ENCODE data around the gene TRABD2A. TPM values are rescaled to one million over a fixed set of nuclear protein-coding genes. Genes with fewer than 3 reads are reported as not detected.
A peak's percentile ranks its signal among the peaks of the same experiment; 100 is the strongest.

The TRABD2A gene
- total RNA-seq, 2 experiments from 2014 or later = 71.9 to 73.2 TPM

DNA sequence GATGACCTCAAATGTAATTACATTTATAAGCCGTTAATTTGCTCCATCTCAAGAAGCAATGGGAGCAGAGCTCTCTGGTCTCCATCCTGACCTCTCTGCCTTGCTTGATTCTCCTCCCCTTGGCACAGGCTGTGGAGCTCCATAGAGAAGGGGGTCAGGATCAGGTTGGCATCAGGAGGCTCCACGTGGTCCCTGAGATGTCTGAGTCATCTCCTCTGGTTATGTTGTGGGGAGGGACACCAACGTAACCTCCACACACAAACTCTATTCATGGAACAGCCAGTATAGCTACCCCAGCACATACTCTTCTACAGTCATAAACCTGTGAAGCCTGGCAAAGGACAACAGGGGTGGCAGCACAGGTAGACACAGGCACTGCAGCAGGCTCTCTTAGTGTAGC lies 29.0 kb downstream of the TRABD2A start:
- Mint-ChIP-seq H3K27ac (peak overlapping the region; percentile 48), H3K4me3 (no peak overlapping the region), H3K4me1 (ENCODE audit: low read depth) (peaks cover 92% of the 10 kb centered on the region), H3K27me3 (ENCODE audit: low read depth) (no peaks in the 10 kb centered on the region), H3K36me3 (ENCODE audit: low read depth) (peaks cover 81% of the 10 kb centered on the region), H3K9me3 (ENCODE audit: insufficient read depth) (peaks cover 10% of the 10 kb centered on the region)
- ATAC-seq = no peak
- ChIA-PET POLR2A (no interaction called here), CTCF (interaction anchor here (1.0 to 9.2 kb wide), 5 partner anchors 14 to 111 kb away, joined by 3 to 68 read pairs (median 4); no protein-coding TSS in a partner anchor)
- no peak for DNase-seq

DNA sequence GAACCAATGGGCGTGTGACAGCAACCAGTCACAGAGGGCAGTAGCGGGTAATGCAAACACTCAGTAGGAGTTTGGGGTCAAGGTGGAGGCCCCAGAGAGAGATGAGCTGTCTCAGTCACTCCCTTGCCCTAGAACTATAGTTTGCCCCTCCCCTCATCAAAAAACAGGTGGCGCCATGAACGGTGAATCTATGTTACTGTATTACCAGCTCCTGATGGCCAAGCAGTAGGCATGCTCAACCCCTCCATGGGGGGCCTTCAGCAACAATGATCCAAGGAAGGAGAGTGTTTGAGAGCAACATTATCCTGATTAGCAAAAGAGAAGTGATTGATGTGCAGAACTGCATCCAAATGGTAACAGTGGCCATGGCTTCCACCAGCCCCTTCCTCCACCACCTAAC lies 30.4 kb downstream of the TRABD2A start:
- H3K9me3 Mint-ChIP-seq (ENCODE audit: insufficient read depth) = peaks cover 10% of the 10 kb centered on the region
- no peaks in the 10 kb centered on the region for H3K27me3 Mint-ChIP-seq (ENCODE audit: low read depth)
- DNase-seq = no peak
- H3K36me3 Mint-ChIP-seq (ENCODE audit: low read depth) = peaks cover 74% of the 10 kb centered on the region
- no peak for ATAC-seq
- H3K4me1 Mint-ChIP-seq (ENCODE audit: low read depth) = peaks cover 92% of the 10 kb centered on the region
- no peak overlapping the region for H3K4me3 Mint-ChIP-seq
- POLR2A ChIA-PET = interaction anchor here (0.8 to 1.6 kb wide), 2 partner anchors 44 to 68 kb away, joined by 3 to 7 read pairs; no protein-coding TSS in a partner anchor
- H3K27ac Mint-ChIP-seq = peak overlapping the region; percentile 21
- CTCF ChIA-PET = interaction anchor here (1.0 to 9.2 kb wide), 8 partner anchors 8 to 324 kb away, joined by 3 to 68 read pairs (median 12); no protein-coding TSS in a partner anchor

DNA sequence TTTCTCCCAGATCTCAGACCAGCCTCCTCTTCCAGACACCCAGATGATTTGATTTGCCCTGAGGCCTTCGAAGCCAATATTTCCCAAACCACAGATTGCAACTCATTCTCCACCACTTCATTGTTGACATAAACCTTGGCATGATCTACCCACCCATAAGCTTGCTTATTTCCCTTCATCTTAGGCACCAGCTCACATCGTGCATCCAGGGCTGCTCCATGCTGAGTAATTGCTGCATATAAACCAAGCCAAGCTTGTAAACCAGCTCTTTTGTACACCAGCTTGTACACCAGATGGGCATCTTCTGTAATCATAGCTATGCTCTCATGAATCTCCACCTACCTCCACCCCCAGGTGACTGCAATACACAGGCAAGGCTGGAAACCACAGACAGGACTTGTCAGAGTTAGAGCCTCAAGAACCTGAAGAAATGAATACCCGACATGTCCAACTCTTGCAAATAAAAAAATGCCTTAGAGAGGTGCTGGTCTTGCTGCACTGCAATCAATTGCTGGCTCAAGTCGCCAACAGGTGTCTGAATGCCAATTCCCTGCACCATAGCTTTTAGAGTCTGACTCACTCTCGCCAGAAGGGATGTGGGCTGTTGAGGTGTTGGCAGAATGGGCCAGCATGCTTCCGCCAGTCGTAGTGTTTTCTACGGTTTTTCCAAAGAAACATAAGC lies 31.5 kb downstream of the TRABD2A start:
- POLR2A ChIA-PET = interaction anchor here (0.5 to 1.6 kb wide), 3 partner anchors 8 to 45 kb away, joined by 3 to 7 read pairs (median 5); no protein-coding TSS in a partner anchor
- peak overlapping the region; percentile 17 for H3K4me3 Mint-ChIP-seq
- DNase-seq = peak; percentile 64
- peaks cover 90% of the 10 kb centered on the region for H3K4me1 Mint-ChIP-seq (ENCODE audit: low read depth)
- peaks cover 9% of the 10 kb centered on the region for H3K9me3 Mint-ChIP-seq (ENCODE audit: insufficient read depth)
- peak; percentile 31 for ATAC-seq
- H3K27ac Mint-ChIP-seq = peak overlapping the region; percentile 72
- H3K27me3 Mint-ChIP-seq (ENCODE audit: low read depth) = no peaks in the 10 kb centered on the region
- H3K36me3 Mint-ChIP-seq (ENCODE audit: low read depth) = peaks cover 69% of the 10 kb centered on the region
- CTCF ChIA-PET = interaction anchor here (0.8 to 9.2 kb wide), 12 partner anchors 8 to 323 kb away, joined by 3 to 68 read pairs (median 6); no protein-coding TSS in a partner anchor

DNA sequence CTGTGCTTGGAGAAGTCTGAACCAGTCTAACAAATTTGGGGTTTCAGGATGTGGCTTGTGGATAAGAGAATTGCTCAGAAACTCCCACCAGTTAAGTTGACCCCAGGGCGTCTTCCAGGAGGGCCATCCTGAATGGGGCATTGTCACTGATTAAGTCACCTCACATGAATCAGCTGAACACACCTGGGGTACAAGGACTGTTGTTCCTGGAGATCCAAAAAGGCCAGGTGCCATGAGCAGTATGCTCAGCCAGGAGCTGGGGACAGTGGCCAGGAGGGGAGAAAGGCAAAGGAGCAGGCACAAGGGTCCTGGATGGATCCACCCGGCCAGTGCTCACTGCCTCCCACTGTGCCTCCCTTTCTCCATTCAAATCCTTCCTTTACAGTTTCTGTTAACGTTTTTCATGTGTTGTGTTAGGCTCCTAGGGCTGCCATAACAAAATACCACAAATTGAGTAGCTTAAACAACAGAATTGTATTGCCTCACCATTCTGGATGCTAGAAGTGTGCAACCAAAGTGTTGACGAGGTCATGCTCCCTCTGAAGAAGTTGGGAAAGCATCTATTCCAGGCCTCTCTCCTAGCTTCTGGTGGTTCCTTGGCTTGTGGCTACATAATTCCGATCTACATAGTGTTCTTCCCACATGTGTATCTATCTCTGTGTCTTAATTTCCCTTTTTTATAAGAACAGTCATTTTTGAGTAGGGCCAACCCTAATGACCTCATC lies 33.4 kb downstream of the TRABD2A start:
- Mint-ChIP-seq H3K4me3 (peak overlapping the region; percentile 38), H3K27me3 (ENCODE audit: low read depth) (no peaks in the 10 kb centered on the region), H3K4me1 (ENCODE audit: low read depth) (peaks cover 93% of the 10 kb centered on the region), H3K27ac (peak overlapping the region; percentile 96), H3K9me3 (ENCODE audit: insufficient read depth) (no peaks in the 10 kb centered on the region), H3K36me3 (ENCODE audit: low read depth) (peaks cover 63% of the 10 kb centered on the region)
- ATAC-seq (no peak), DNase-seq (peak; percentile 22)
- ChIA-PET POLR2A (interaction anchor here (0.6 to 2.5 kb wide), 4 partner anchors 9 to 68 kb away, joined by 3 to 13 read pairs (median 4); no protein-coding TSS in a partner anchor), CTCF (interaction anchor here (0.9 to 9.2 kb wide), 8 partner anchors 9 to 106 kb away, joined by 3 to 68 read pairs (median 12); partner anchors contain the start of gene TRABD2A)

DNA sequence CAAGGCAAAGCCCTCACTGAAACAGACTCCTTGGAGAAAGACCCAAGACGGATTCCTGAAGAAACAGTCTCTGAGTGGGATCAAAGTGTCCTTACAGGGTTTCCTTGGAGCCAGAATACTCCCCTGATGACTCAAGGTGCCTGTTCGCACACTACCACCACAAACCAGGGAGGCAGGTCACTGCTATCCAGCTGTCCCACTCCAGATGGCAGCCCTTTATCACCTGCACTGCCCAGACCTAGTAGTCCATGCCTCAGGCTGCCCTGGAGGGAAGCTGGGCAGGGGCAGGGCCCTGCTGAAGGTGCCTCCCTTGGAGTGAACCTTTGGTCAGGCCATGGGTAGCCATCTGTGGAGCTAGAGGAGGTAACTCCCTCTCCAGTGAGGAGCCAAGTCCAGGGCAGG lies 34.1 kb downstream of the TRABD2A start:
- Mint-ChIP-seq H3K9me3 (ENCODE audit: insufficient read depth) (no peaks in the 10 kb centered on the region), H3K27ac (peak overlapping the region; percentile 96), H3K4me3 (peak overlapping the region; percentile 38), H3K4me1 (ENCODE audit: low read depth) (peaks cover 92% of the 10 kb centered on the region), H3K27me3 (ENCODE audit: low read depth) (no peaks in the 10 kb centered on the region), H3K36me3 (ENCODE audit: low read depth) (peaks cover 58% of the 10 kb centered on the region)
- DNase-seq = peak; percentile 27
- ChIA-PET CTCF (interaction anchor here (0.8 to 9.2 kb wide), 20 partner anchors 8 to 349 kb away, joined by 3 to 68 read pairs (median 4); partner anchors contain the start of gene TRABD2A), POLR2A (interaction anchor here (0.6 to 2.5 kb wide), 7 partner anchors 10 to 67 kb away, joined by 3 to 13 read pairs (median 5); partner anchors contain the start of gene TRABD2A)
- ATAC-seq = peak; percentile 18

DNA sequence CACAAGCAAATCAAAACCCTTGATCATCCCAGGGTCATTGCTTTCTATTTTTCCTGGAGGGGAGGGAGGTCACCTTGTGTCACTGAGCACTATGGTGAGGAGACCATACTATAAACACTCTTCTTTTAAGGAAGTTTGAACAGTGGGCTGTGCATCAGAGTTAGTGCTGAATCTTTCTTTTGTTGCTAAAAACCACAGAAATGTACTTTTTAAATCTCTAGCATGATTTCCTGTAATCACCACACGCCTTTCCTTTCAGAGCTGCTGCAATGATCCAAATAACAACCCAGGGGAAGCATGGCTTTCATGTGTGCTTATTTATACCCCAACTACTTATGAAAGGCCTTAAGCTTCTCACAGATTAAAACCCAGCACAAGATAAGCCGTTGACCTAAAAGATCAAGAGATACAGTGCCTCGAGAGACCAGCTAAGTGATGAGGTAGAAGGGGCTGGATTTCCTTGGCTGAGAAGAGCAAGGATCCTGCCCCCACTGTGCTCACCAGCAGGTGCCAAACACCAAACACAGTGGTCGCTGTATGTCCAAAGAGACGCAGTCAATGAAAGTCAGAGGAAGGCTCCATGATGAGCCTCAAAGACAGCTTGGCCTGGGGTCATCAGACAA lies 34.7 kb downstream of the TRABD2A start:
- Mint-ChIP-seq H3K27me3 (ENCODE audit: low read depth) (no peaks in the 10 kb centered on the region), H3K4me1 (ENCODE audit: low read depth) (peaks cover 92% of the 10 kb centered on the region), H3K9me3 (ENCODE audit: insufficient read depth) (no peaks in the 10 kb centered on the region), H3K4me3 (peak overlapping the region; percentile 38), H3K27ac (peak overlapping the region; percentile 96), H3K36me3 (ENCODE audit: low read depth) (peaks cover 56% of the 10 kb centered on the region)
- DNase-seq (peak; percentile 72), ATAC-seq (peak; percentile 75)
- ChIA-PET POLR2A (interaction anchor here (1.0 to 2.5 kb wide), 8 partner anchors 11 to 126 kb away, joined by 3 to 13 read pairs (median 5); partner anchors contain the start of gene TRABD2A), CTCF (interaction anchor here (0.7 to 9.2 kb wide), 20 partner anchors 8 to 348 kb away, joined by 3 to 68 read pairs (median 4); partner anchors contain the start of gene TRABD2A)

DNA sequence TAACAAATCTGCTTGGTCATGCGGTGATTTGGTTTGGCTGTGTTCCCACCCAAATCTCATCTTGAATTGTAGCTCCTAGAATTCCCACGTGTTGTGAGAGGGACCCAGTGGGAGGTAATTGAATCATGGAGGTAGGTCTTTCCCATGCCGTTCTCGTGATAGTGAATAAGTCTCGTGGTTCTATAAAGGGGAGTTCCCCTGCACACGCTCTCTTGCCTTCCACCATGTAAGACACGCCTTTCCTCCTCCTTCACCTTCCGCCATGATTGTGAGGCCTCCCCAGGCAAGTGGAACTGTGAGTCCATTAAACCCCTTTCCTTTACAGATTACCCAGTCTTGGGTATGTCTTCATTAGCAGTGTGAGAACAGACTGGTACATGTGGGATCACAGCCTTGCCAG lies 36.7 kb downstream of the TRABD2A start:
- H3K27ac Mint-ChIP-seq = peak overlapping the region; percentile 68
- DNase-seq (no peak), ATAC-seq (no peak)
- ChIA-PET POLR2A (no interaction called here), CTCF (interaction anchor here (1.0 to 9.2 kb wide), 3 partner anchors 11 to 81 kb away, joined by 3 to 68 read pairs (median 3); no protein-coding TSS in a partner anchor)
- peaks cover 90% of the 10 kb centered on the region for H3K4me1 Mint-ChIP-seq (ENCODE audit: low read depth)
- H3K27me3 Mint-ChIP-seq (ENCODE audit: low read depth) = no peaks in the 10 kb centered on the region
- no peaks in the 10 kb centered on the region for H3K9me3 Mint-ChIP-seq (ENCODE audit: insufficient read depth)
- no peak overlapping the region for H3K4me3 Mint-ChIP-seq
- H3K36me3 Mint-ChIP-seq (ENCODE audit: low read depth) = peaks cover 57% of the 10 kb centered on the region

DNA sequence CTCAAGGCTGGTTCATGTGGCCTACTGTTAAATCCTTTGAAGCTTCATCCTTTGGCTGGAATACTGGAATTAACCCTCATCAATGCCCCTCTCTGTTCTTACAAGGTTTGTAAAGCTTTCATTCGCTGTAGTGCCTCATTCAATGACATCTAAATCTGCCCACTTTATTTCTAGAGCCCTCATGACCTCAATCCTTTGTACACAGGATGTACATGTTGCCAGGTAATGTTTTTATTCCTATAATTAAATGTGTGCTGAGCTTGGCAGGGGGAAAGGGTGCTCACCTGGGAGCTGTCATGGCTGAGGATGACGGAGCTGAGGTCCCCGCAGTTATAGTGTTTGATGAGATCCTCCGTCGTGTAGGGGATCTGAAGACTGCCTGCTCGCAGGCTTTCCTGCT lies 39.3 kb downstream of the TRABD2A start:
- CTCF ChIA-PET = interaction anchor here (1.0 to 5.5 kb wide), 7 partner anchors 8 to 100 kb away, joined by 3 to 18 read pairs (median 7); no protein-coding TSS in a partner anchor
- POLR2A ChIA-PET = interaction anchor here (0.8 to 1.6 kb wide), 3 partner anchors 14 to 59 kb away, joined by 4 to 6 read pairs (median 5); no protein-coding TSS in a partner anchor
- no peak for ATAC-seq

DNA sequence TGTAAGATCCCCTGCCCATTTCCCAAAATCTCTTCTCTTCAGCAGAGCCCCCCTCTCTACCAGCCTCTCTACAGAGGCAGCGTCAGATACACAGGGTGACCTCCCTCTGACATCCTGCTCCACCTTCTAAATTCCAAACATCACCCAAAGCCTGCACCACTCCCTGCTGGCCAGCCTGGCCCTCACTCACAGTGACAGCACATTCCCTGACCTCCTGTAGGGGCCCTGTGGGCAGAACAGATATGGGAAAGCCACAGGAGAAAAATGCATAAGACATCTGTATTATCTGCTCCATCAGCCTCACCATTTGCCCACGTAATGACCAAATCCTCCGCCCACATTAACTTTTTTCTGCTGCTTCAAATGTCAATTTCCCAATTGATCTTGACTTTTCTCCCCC lies 40.6 kb downstream of the TRABD2A start:
- Mint-ChIP-seq H3K27me3 (ENCODE audit: low read depth) (no peaks in the 10 kb centered on the region), H3K36me3 (ENCODE audit: low read depth) (peaks cover 74% of the 10 kb centered on the region)
- no peak for DNase-seq

More for the DNA sequence above, 39.3 kb downstream of the TRABD2A start:
- H3K4me3 Mint-ChIP-seq = no peak overlapping the region
- H3K27me3 Mint-ChIP-seq (ENCODE audit: low read depth) = no peaks in the 10 kb centered on the region
- peaks cover 64% of the 10 kb centered on the region for H3K36me3 Mint-ChIP-seq (ENCODE audit: low read depth)
- H3K9me3 Mint-ChIP-seq (ENCODE audit: insufficient read depth) = peaks cover 7% of the 10 kb centered on the region
- H3K4me1 Mint-ChIP-seq (ENCODE audit: low read depth) = peaks cover 69% of the 10 kb centered on the region
- peak overlapping the region; percentile 71 for H3K27ac Mint-ChIP-seq
- DNase-seq = no peak

DNA sequence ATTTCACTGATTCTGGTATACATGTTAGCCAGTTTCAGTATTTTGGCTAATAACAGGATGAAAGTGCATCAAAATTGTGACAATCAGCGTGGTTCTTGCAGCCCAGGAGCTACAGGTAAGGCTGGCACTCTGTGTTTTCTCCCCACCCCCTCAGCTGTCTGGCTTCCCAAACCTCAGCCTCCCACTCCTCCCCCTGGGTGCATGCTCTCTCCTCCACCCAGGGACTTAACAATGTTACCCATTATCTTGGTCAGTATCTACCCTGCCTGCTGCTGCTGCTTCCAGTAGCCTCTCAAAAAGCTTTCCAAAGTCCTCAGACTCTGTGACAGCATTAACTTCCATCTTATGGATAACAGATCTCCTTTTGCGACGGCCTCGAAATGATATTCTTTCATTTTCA lies 41.0 kb downstream of the TRABD2A start:
- Mint-ChIP-seq H3K4me1 (ENCODE audit: low read depth) (peaks cover 59% of the 10 kb centered on the region), H3K36me3 (ENCODE audit: low read depth) (peaks cover 78% of the 10 kb centered on the region), H3K27ac (peak overlapping the region; percentile 71), H3K4me3 (peak overlapping the region; percentile 54), H3K27me3 (ENCODE audit: low read depth) (no peaks in the 10 kb centered on the region), H3K9me3 (ENCODE audit: insufficient read depth) (peaks cover 14% of the 10 kb centered on the region)
- ChIA-PET POLR2A (interaction anchor here (0.8 to 1.6 kb wide), 2 partner anchors 12 to 122 kb away, joined by 3 to 6 read pairs; no protein-coding TSS in a partner anchor), CTCF (interaction anchor here (0.8 to 5.5 kb wide), 6 partner anchors 9 to 86 kb away, joined by 3 to 18 read pairs (median 4); partner anchors contain the start of gene TRABD2A)
- no peak for DNase-seq
- ATAC-seq = peak; percentile 11

More for the DNA sequence above, 40.6 kb downstream of the TRABD2A start:
- peak; percentile 42 for ATAC-seq
- Mint-ChIP-seq H3K4me3 (peak overlapping the region; percentile 54), H3K9me3 (ENCODE audit: insufficient read depth) (peaks cover 14% of the 10 kb centered on the region), H3K4me1 (ENCODE audit: low read depth) (peaks cover 60% of the 10 kb centered on the region), H3K27ac (peak overlapping the region; percentile 71)
- ChIA-PET CTCF (interaction anchor here (0.8 to 5.5 kb wide), 4 partner anchors 9 to 86 kb away, joined by 3 to 18 read pairs (median 4); partner anchors contain the start of gene TRABD2A), POLR2A (interaction anchor here (0.8 to 1.6 kb wide), 2 partner anchors 13 to 123 kb away, joined by 3 to 6 read pairs; no protein-coding TSS in a partner anchor)
